ENCODE measurements around the gene CCDC97.
A peak's percentile ranks its signal among the peaks of the same experiment; 100 is the strongest.

Gene CCDC97

GRCh38 chr19:41324921-41325639, 15.1 kb downstream of the CCDC97 start:
- no peak overlapping the region for H3K4me3 ChIP-seq (replicated peaks; ENCODE audit: low read depth, low read length)
- no peak for TF ChIP-seq CTCF (IDR thresholded peaks at IDR 0.05; ENCODE audit: low read length, missing control alignments)
- peak; percentile 88 for DNase-seq (ENCODE audit: low read depth)

- H3K4me3 ChIP-seq (replicated peaks; ENCODE audit: low read depth, low read length): peak overlapping the region; percentile 6
- no peak for TF ChIP-seq CTCF (IDR thresholded peaks at IDR 0.05; ENCODE audit: low read length, missing control alignments)
- no peak for DNase-seq (ENCODE audit: low read depth)
Observed at GRCh38 chr19:41325640-41325946, 15.6 kb downstream of the CCDC97 start.

GRCh38 chr19:41325947-41326706, 16.2 kb downstream of the CCDC97 start:
- DNase-seq (ENCODE audit: low read depth): peak; percentile 62
- peak overlapping the region; percentile 6 for H3K4me3 ChIP-seq (replicated peaks; ENCODE audit: low read depth, low read length)
- TF ChIP-seq CTCF (IDR thresholded peaks at IDR 0.05; ENCODE audit: low read length, missing control alignments): no peak

- DNase-seq (ENCODE audit: low read depth): no peak
- no peak overlapping the region for H3K4me3 ChIP-seq (replicated peaks; ENCODE audit: low read depth, low read length)
- no peak for TF ChIP-seq CTCF (IDR thresholded peaks at IDR 0.05; ENCODE audit: low read length, missing control alignments)
Observed at GRCh38 chr19:41327076-41327575, 17.2 kb downstream of the CCDC97 start.

GRCh38 chr19:41327576-41328156, 17.7 kb downstream of the CCDC97 start:
- TF ChIP-seq CTCF (IDR thresholded peaks at IDR 0.05; ENCODE audit: low read length, missing control alignments): no peak
- H3K4me3 ChIP-seq (replicated peaks; ENCODE audit: low read depth, low read length): no peak overlapping the region
- peak; percentile 39 for DNase-seq (ENCODE audit: low read depth)

- H3K4me3 ChIP-seq (replicated peaks; ENCODE audit: low read depth, low read length): no peak overlapping the region
- DNase-seq (ENCODE audit: low read depth): no peak
- no peak for TF ChIP-seq CTCF (IDR thresholded peaks at IDR 0.05; ENCODE audit: low read length, missing control alignments)
Observed at GRCh38 chr19:41328157-41328841, 18.3 kb downstream of the CCDC97 start.

Measured in fibroblast of pulmonary artery (primary cell).